Nephron (organoid): Measurements from ENCODE around the gene PPP6R2.

ENCODE experiments used
- H3K27ac Mint-ChIP-seq, 3 experiments: 2 replicates each; pipeline ENCODE4 v1.8.0; 2020; ENCODE audit warnings: mixed read lengths in 3 of 3, mild to moderate bottlenecking in 2 of 3, moderate library complexity in 1 of 3
- H3K27me3 Mint-ChIP-seq: 2 replicates; pipeline ENCODE4 v1.8.0; 2021; ENCODE audit warnings: low read depth, mild to moderate bottlenecking, moderate library complexity, mixed read lengths
- H3K36me3 Mint-ChIP-seq: 2 replicates; pipeline ENCODE4 v1.8.0; 2020; ENCODE audit warnings: low read depth, mixed read lengths
- H3K4me1 Mint-ChIP-seq: 2 replicates; pipeline ENCODE4 v1.8.0; 2020; ENCODE audit warnings: mixed read lengths
- H3K4me3 Mint-ChIP-seq, 3 experiments: 2 replicates each; pipeline ENCODE4 v1.8.0; 2020; ENCODE audit warnings: mild to moderate bottlenecking in 3 of 3, mixed read lengths in 3 of 3, moderate library complexity in 2 of 3
- H3K9me3 Mint-ChIP-seq: 2 replicates; pipeline ENCODE4 v1.8.0; 2020; ENCODE audit warnings: mixed read lengths
- TF ChIP-seq, protein P1 (sequence below), 3 experiments: fragments of 200-600 bp; sonication (generic); IDR thresholded peaks; one replicate each; pipeline ENCODE4 v1.5.0; 2021; ENCODE audit warnings: antibody characterized with exemption in 3 of 3; ENCODE audit not compliant: unreplicated experiment in 3 of 3

Gene PPP6R2

DNA sequence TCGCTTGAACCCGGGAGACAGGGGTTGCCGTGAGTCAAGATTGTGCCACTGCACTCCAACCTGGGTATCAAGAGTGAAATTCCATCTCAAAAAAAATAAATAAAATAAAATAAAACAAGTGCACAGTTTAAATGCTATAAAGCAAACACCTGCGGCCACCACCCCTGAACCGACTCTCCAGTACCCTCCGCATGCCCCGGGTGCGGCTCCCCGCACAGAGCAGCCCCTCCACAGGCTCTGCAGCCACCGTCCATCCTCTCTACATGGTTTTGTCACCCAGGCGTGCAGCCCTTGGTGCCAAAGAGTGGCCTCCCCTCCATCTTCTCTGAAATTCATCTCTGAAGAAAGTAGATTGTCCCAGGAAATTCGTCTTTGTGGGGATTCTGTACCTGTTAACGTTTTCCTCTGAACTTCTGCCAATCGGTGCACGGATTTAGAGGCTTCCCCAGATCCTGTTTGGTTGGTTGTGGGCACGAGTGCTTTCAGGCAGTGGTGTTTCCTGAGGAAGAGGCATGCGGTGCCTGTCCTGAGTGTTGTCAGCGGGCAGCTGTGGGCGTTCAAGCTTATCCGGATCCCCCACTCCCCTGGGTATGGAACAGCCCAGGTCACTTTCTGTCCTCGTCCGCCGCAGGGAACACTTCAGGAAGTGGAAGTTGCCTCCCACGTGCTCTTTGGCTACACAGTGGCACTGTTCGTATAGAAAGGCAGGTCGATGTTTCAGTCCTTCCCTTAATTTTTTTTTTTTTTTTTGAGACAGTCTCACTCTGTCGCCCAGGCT, 147.6 kb downstream of the PPP6R2 start:
- no peak overlapping the region for H3K4me3 Mint-ChIP-seq

More for the DNA sequence above, 147.6 kb downstream of the PPP6R2 start:
- H3K9me3 Mint-ChIP-seq = no peaks in the 10 kb centered on the region
- no peak overlapping the region for H3K27ac Mint-ChIP-seq
- H3K36me3 Mint-ChIP-seq = no peaks in the 10 kb centered on the region
- H3K4me1 Mint-ChIP-seq = no peaks in the 10 kb centered on the region
- TF ChIP-seq, protein P1, sequence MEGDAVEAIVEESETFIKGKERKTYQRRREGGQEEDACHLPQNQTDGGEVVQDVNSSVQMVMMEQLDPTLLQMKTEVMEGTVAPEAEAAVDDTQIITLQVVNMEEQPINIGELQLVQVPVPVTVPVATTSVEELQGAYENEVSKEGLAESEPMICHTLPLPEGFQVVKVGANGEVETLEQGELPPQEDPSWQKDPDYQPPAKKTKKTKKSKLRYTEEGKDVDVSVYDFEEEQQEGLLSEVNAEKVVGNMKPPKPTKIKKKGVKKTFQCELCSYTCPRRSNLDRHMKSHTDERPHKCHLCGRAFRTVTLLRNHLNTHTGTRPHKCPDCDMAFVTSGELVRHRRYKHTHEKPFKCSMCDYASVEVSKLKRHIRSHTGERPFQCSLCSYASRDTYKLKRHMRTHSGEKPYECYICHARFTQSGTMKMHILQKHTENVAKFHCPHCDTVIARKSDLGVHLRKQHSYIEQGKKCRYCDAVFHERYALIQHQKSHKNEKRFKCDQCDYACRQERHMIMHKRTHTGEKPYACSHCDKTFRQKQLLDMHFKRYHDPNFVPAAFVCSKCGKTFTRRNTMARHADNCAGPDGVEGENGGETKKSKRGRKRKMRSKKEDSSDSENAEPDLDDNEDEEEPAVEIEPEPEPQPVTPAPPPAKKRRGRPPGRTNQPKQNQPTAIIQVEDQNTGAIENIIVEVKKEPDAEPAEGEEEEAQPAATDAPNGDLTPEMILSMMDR (IDR thresholded peaks at IDR 0.05; ENCODE audit: unreplicated experiment in 3 of 3) = no peak
- peaks cover 3% of the 10 kb centered on the region for H3K27me3 Mint-ChIP-seq
